SK-N-SH (cell line): Measurements from ENCODE around the gene UGT1A7. TPM values are rescaled to one million over a fixed set of nuclear protein-coding genes. Genes with fewer than 3 reads are reported as not detected.
A peak's percentile ranks its signal among the peaks of the same experiment; 100 is the strongest.
"Not testable (repeated sequence)": the region's sequence is repeated elsewhere in the genome, so short reads cannot be mapped to it uniquely, and the experiment has no call there.

Source experiments
- CTCF ChIA-PET: fragments of 300-600, 350-600 bp; formaldehyde crosslinking; extraction: SDS; loops from one replicate; lab custom pipeline; 2021; lab: Yijun Ruan, JAX
- POLR2A ChIA-PET: fragments of 350-600 bp; sonication (Branson Sonifier 250); formaldehyde crosslinking; extraction: SDS; loops from one replicate; lab custom pipeline; 2020; ENCODE audit warnings: antibody characterized with exemption, inconsistent platforms; lab: Yijun Ruan, JAX
- DNase-seq: peaks from one replicate; pipeline ENCODE4 v3.0.0; 2012
- H2AFZ ChIP-seq: fragments of 200-600 bp; sonication (generic); 2 replicates; pipeline ENCODE4 v1.8.1; 2016; ENCODE audit warnings: antibody characterized with exemption, mild to moderate bottlenecking, low read depth
- H3F3A ChIP-seq: fragments of 200-600 bp; sonication (generic); replicated peaks from 2 replicates; pipeline ENCODE3; 2016; ENCODE audit warnings: antibody characterized with exemption, mild to moderate bottlenecking; ENCODE audit not compliant: insufficient read depth
- H3K27ac ChIP-seq, 2 experiments: fragments of 200-500 bp in 1 of 2; fragments of 200-600 bp in 1 of 2; sonication (Bioruptor generic) in 1 of 2; sonication (generic), shearing (Covaris generic) in 1 of 2; 2 replicates each; pipeline versions ENCODE4 v1.5.1 to v1.6.1; 2014 to 2016; ENCODE audit warnings: low read depth in 2 of 2, inconsistent platforms in 1 of 2, low read length in 1 of 2, mild to moderate bottlenecking in 1 of 2, mixed read lengths in 1 of 2
- H3K27me3 ChIP-seq: fragments of 200-600 bp; sonication (generic), shearing (Covaris generic); 2 replicates; pipeline ENCODE4 v1.6.1; 2016; ENCODE audit warnings: mixed run types; ENCODE audit not compliant: insufficient read depth
- H3K36me3 ChIP-seq, 2 experiments: fragments of 200-500 bp in 1 of 2; fragments of 200-600 bp in 1 of 2; sonication (Bioruptor generic) in 1 of 2; sonication (generic) in 1 of 2; replicated peaks in 1 of 2; 2 replicates each; pipeline versions ENCODE3 to v1.5.1; 2014 to 2016; ENCODE audit warnings: low read length in 1 of 2, mild to moderate bottlenecking in 1 of 2; ENCODE audit not compliant: insufficient read depth in 2 of 2, control insufficient read depth in 1 of 2
- H3K4me1 ChIP-seq, 2 experiments: fragments of 200-500 bp in 1 of 2; fragments of 200-600 bp in 1 of 2; sonication (Bioruptor generic) in 1 of 2; sonication (generic), shearing (Covaris generic) in 1 of 2; 2 replicates each; pipeline versions ENCODE4 v1.5.1 to v1.6.1; 2014 to 2016; ENCODE audit warnings: low read depth in 1 of 2, low read length in 1 of 2, mixed run types in 1 of 2; ENCODE audit not compliant: insufficient read depth in 2 of 2, control insufficient read depth in 1 of 2
- H3K4me2 ChIP-seq: fragments of 200-600 bp; sonication (generic), shearing (Covaris generic); 2 replicates; pipeline ENCODE4 v1.6.1; 2017; ENCODE audit warnings: mixed run types
- H3K4me3 ChIP-seq, 2 experiments: fragments of 200-500 bp in 1 of 2; fragments of 200-600 bp in 1 of 2; sonication (Bioruptor generic) in 1 of 2; sonication (generic), shearing (Covaris generic) in 1 of 2; 2 replicates each; pipeline versions ENCODE4 v1.5.1 to v1.8.1; 2014 to 2016; ENCODE audit warnings: low read depth in 2 of 2, inconsistent platforms in 1 of 2, low read length in 1 of 2, mild to moderate bottlenecking in 1 of 2, mixed read lengths in 1 of 2, moderate library complexity in 1 of 2
- H3K79me2 ChIP-seq: fragments of 200-600 bp; sonication (generic); 2 replicates; pipeline ENCODE4 v1.8.1; 2017; ENCODE audit warnings: mild to moderate bottlenecking; ENCODE audit not compliant: insufficient read depth
- H3K9ac ChIP-seq: fragments of 200-600 bp; sonication (generic); 2 replicates; pipeline ENCODE4 v1.6.1; 2017; ENCODE audit warnings: mixed run types
- H3K9me2 ChIP-seq: fragments of 200-600 bp; sonication (generic); 2 replicates; pipeline ENCODE4 v1.6.1; 2017; ENCODE audit warnings: mixed run types
- H3K9me3 ChIP-seq: fragments of 200-600 bp; sonication (generic); 2 replicates; pipeline ENCODE4 v1.6.1; 2017; ENCODE audit warnings: mixed run types, mild to moderate bottlenecking, moderate library complexity
- H4K20me1 ChIP-seq: fragments of 200-600 bp; sonication (generic); 2 replicates; pipeline ENCODE4 v1.6.1; 2017; ENCODE audit warnings: mild to moderate bottlenecking, mixed run types; ENCODE audit not compliant: insufficient read depth
- EP300 ChIP-seq, 2 experiments: IDR thresholded peaks; 2 replicates each; pipeline versions ENCODE4 v1.4.0 to v1.6.1; 2012; ENCODE audit warnings: borderline replicate concordance in 1 of 2, low read depth in 1 of 2, low read length in 1 of 2
- EZH2phosphoT487 ChIP-seq: fragments of 200-600 bp; sonication (generic); IDR thresholded peaks from 2 replicates; pipeline ENCODE4 v1.6.1; 2017; ENCODE audit warnings: low read depth, mixed run types, mild to moderate bottlenecking, antibody characterized with exemption, moderate library complexity, borderline replicate concordance
- FOSL2 ChIP-seq: IDR thresholded peaks from 2 replicates; pipeline ENCODE4 v1.4.0; 2012; ENCODE audit warnings: low read depth, mild to moderate bottlenecking, moderate library complexity, borderline replicate concordance
- RFX5 ChIP-seq: IDR thresholded peaks from 2 replicates; pipeline ENCODE4 v1.6.1; 2012; ENCODE audit warnings: mild to moderate bottlenecking, improper control_type of control experiment, low read length
- TEAD4 ChIP-seq: IDR thresholded peaks from 2 replicates; pipeline ENCODE4 v1.4.0; 2012; ENCODE audit warnings: mild to moderate bottlenecking, borderline replicate concordance; ENCODE audit not compliant: insufficient read depth
- WGBS: methylation state at CpG from one replicate; pipeline ENCODE4 v1.1.6; 2017; ENCODE audit warnings: low lambda C conversion rate; 5-methylcytosine and 5-hydroxymethylcytosine counted together
- polyA plus RNA-seq, 3 experiments: library from polyadenylated mRNA; depleted of rRNA; stranded (reverse); fragments of >200 nt; gene quantifications; 2 replicates each; pipeline ENCODE4 v1.2.3, GENCODE V29; 2012
- TF ChIP-seq, protein P1 (sequence below): fragments of 200-600 bp; sonication (generic); IDR thresholded peaks from 2 replicates; pipeline ENCODE4 v1.6.1; 2017; ENCODE audit warnings: antibody characterized with exemption, mild to moderate bottlenecking, moderate library complexity
- TF ChIP-seq, protein P2 (sequence below): IDR thresholded peaks from 2 replicates; pipeline ENCODE4 v1.4.0; 2012; ENCODE audit warnings: low read depth
- TF ChIP-seq, protein P3 (sequence below): IDR thresholded peaks from 2 replicates; pipeline ENCODE4; 2012
- TF ChIP-seq, protein P4 (sequence below): IDR thresholded peaks from 2 replicates; pipeline ENCODE4 v1.4.0; 2012; ENCODE audit warnings: low read depth, borderline replicate concordance

Gene UGT1A7
- polyA plus RNA-seq, 1 of the 3 experiments (the other 2 are of a cell fraction), result not detected

DNA sequence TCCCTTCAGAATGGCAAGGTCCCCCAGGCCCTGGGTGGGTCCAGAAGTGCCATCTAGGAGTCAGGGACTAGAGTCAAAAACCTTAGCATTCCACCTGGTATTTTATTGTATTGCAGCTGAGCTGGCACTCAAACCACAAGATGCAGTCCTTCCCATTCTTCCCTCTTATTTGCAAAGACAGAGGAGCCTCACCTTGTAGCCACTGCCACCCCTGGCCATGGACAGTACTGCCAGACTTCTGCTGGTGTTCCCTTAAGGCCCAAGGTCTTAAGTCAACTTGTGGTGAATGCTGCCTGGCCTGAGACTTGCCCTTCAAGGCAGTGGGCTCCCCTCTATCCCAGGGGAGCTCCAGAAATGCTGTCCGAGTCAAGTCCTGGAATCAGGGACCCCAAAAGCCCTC is 38.6 kb upstream of the UGT1A7 start:
- H3K4me3 ChIP-seq, result no peak overlapping the region
- no peak overlapping the region for H3K27ac ChIP-seq
- no peak overlapping the region for H3K9ac ChIP-seq
- H3F3A ChIP-seq, result no peaks in the 10 kb centered on the region
- H3K4me2 ChIP-seq, result no peak overlapping the region
- DNase-seq, result no peak
- ChIA-PET CTCF (no interaction called here), POLR2A (no interaction called here)
- 43% methylated on average over 1 of the region's 1 CpG for WGBS
- no peak overlapping the region for H2AFZ ChIP-seq
- no peaks in the 10 kb centered on the region for H4K20me1 ChIP-seq
- no peaks in the 10 kb centered on the region for H3K9me2 ChIP-seq
- TF ChIP-seq FOSL2, result no peak
- TF ChIP-seq, protein P1, sequence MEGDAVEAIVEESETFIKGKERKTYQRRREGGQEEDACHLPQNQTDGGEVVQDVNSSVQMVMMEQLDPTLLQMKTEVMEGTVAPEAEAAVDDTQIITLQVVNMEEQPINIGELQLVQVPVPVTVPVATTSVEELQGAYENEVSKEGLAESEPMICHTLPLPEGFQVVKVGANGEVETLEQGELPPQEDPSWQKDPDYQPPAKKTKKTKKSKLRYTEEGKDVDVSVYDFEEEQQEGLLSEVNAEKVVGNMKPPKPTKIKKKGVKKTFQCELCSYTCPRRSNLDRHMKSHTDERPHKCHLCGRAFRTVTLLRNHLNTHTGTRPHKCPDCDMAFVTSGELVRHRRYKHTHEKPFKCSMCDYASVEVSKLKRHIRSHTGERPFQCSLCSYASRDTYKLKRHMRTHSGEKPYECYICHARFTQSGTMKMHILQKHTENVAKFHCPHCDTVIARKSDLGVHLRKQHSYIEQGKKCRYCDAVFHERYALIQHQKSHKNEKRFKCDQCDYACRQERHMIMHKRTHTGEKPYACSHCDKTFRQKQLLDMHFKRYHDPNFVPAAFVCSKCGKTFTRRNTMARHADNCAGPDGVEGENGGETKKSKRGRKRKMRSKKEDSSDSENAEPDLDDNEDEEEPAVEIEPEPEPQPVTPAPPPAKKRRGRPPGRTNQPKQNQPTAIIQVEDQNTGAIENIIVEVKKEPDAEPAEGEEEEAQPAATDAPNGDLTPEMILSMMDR, result peak; percentile 11; the same call in 1 of the 2 replicates
- H3K27me3 ChIP-seq, result no peaks in the 10 kb centered on the region
- no peaks in the 10 kb centered on the region for H3K79me2 ChIP-seq
- no peaks in the 10 kb centered on the region for H3K36me3 ChIP-seq
- H3K4me1 ChIP-seq, result no peaks in the 10 kb centered on the region
- H3K9me3 ChIP-seq, result no peaks in the 10 kb centered on the region

DNA sequence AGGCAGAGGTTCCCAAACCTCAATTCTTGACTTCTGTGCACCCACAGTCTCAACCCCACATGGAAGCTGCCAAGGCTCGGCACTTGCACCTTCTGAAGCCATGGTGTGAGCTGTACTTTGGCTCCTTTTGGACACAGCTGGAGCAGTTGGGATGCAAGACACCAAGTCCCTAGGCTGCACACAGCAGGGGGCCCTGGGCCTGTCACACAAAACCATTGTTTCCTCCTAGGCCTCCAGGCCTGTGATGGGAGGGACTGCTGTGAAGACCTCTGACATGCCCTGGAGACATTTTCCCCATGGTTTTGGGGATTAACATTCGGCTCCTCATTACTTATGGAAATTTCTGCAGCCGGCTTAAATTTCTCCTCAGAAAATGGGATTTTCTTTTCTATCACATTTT is 35.7 kb upstream of the UGT1A7 start:
- H3K27me3 ChIP-seq, H3K4me2 ChIP-seq, H3F3A ChIP-seq, H3K36me3 ChIP-seq, H2AFZ ChIP-seq, H3K4me1 ChIP-seq, H4K20me1 ChIP-seq, H3K9ac ChIP-seq, H3K9me3 ChIP-seq, H3K79me2 ChIP-seq, POLR2A ChIA-PET, H3K9me2 ChIP-seq, H3K27ac ChIP-seq, DNase-seq, H3K4me3 ChIP-seq, CTCF ChIA-PET: not testable (repeated sequence)
- 28% methylated on average over 3 of the region's 3 CpGs for WGBS

DNA sequence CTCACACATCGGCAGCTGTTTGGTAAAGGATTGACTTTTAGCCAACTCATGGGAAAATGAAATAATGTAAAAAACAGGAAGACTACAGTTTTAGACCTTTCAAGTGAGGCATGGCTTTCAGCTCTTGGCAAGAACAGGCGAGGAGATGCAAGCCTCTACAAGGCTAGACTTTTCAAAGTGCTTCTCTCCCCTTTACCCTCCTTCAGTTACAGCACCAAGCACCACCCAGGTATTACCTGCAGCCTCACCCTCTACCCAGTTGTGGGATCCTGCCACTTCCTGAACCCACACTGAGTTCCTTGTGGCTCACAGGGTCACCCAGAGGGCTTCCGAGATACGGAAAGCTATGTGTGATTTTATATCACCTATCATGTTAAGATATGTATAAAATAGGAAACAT is 30.7 kb upstream of the UGT1A7 start:
- Histone ChIP-seq H2AFZ (no peak overlapping the region), H3K9ac (no peak overlapping the region), H3K36me3 (no peaks in the 10 kb centered on the region), H3F3A (no peaks in the 10 kb centered on the region), H3K79me2 (no peaks in the 10 kb centered on the region), H3K4me1 (no peaks in the 10 kb centered on the region), H3K27ac (no peak overlapping the region), H3K9me2 (no peaks in the 10 kb centered on the region), H3K9me3 (no peaks in the 10 kb centered on the region), H3K27me3 (no peaks in the 10 kb centered on the region), H4K20me1 (no peaks in the 10 kb centered on the region), H3K4me3 (no peak overlapping the region), H3K4me2 (no peak overlapping the region)
- TF ChIP-seq EP300 (IDR thresholded peaks at IDR 0.05; ENCODE audit: borderline replicate concordance in 1 of 2, low read depth in 1 of 2, low read length in 1 of 2) (no peak), RFX5 (no peak), TEAD4 (no peak), EZH2phosphoT487 (no peak)
- TF ChIP-seq, protein P2, sequence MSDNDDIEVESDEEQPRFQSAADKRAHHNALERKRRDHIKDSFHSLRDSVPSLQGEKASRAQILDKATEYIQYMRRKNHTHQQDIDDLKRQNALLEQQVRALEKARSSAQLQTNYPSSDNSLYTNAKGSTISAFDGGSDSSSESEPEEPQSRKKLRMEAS, result no peak
- TF ChIP-seq, protein P3, sequence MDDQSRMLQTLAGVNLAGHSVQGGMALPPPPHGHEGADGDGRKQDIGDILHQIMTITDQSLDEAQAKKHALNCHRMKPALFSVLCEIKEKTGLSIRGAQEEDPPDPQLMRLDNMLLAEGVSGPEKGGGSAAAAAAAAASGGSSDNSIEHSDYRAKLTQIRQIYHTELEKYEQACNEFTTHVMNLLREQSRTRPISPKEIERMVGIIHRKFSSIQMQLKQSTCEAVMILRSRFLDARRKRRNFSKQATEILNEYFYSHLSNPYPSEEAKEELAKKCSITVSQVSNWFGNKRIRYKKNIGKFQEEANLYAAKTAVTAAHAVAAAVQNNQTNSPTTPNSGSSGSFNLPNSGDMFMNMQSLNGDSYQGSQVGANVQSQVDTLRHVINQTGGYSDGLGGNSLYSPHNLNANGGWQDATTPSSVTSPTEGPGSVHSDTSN, result no peak
- TF ChIP-seq, protein P4, sequence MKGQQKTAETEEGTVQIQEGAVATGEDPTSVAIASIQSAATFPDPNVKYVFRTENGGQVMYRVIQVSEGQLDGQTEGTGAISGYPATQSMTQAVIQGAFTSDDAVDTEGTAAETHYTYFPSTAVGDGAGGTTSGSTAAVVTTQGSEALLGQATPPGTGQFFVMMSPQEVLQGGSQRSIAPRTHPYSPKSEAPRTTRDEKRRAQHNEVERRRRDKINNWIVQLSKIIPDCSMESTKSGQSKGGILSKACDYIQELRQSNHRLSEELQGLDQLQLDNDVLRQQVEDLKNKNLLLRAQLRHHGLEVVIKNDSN, result no peak
- DNase-seq, result no peak
- ChIA-PET POLR2A (no interaction called here), CTCF (no interaction called here)
- 53% methylated on average over 4 of the region's 4 CpGs for WGBS
